CD4-positive, alpha-beta T cell treated with Interferon gamma for 1 hour (primary cell): ENCODE results near the gene EXOC6B.
"Not testable (repeated sequence)": the region's sequence is repeated elsewhere in the genome, so short reads cannot be mapped to it uniquely, and the experiment has no call there.

Source experiments
- DNase-seq: peaks from one replicate; pipeline ENCODE4 v3.0.0-alpha.2; 2020

Gene EXOC6B

GRCh38 chr2:72583836-72584235 lies 242.0 kb downstream of the EXOC6B start:
- DNase-seq, result not testable (repeated sequence)

GRCh38 chr2:72583376-72583775 lies 242.5 kb downstream of the EXOC6B start:
- DNase-seq, result no peak

DNA sequence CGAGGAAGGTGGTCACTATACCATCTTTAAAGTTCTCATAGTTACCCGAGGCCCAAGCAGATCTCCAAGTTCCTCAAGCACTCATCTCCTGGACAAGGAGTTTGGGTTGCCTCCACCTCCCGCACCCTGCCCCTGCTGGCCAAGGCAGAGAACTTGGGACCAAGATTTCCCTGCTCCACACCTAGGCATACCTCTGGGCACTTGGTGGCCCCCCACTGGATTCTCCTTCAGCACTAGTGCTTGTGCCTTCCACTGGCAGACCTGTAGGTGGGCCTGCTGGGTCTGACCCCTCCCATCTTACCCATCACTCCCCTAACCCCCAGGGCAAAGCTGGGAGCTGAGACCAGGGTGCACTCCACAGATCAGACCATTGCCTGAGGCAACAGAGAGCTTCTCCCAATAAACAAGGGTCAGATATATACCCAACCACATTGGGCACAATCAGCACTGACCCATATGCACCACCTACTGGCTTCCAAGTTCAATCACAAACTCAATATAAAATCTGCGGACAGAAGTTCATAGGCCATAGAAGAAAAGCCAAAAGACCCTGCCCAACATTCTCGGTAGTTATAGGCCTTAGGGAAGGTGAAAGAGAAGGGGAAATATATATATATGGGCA lies 244.2 kb downstream of the EXOC6B start:
- no peak for DNase-seq

GRCh38 chr2:72579591-72580180 lies 246.1 kb downstream of the EXOC6B start:
- DNase-seq, result no peak

- no peak for DNase-seq
Measured at GRCh38 chr2:72576861-72577260, 249.0 kb downstream of the EXOC6B start.

GRCh38 chr2:72576459-72576858 lies 249.4 kb downstream of the EXOC6B start:
- no peak for DNase-seq

DNA sequence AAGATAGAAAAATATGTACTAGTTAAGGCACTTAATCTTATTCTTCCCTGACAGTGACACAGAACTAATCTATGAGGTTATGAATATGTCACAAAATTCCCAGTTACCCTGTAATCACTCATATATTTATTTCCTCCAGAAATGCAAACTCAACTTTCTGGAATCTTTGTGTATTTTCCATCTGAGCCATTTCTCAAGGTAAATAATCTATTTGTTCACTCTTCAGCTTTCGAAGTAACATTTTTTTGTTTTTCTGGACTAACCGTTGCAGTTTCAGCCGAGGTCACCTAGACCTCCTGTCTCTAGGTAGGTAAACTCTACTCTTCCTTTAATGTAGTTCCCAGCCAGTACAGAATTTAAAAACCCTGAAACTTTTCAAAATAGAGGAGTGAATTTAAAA lies 250.9 kb downstream of the EXOC6B start:
- no peak for DNase-seq

GRCh38 chr2:72573232-72573631 lies 252.6 kb downstream of the EXOC6B start:
- DNase-seq, result no peak

GRCh38 chr2:72572501-72572900 lies 253.3 kb downstream of the EXOC6B start:
- no peak for DNase-seq

GRCh38 chr2:72570413-72570812 lies 255.4 kb downstream of the EXOC6B start:
- DNase-seq, result no peak

DNA sequence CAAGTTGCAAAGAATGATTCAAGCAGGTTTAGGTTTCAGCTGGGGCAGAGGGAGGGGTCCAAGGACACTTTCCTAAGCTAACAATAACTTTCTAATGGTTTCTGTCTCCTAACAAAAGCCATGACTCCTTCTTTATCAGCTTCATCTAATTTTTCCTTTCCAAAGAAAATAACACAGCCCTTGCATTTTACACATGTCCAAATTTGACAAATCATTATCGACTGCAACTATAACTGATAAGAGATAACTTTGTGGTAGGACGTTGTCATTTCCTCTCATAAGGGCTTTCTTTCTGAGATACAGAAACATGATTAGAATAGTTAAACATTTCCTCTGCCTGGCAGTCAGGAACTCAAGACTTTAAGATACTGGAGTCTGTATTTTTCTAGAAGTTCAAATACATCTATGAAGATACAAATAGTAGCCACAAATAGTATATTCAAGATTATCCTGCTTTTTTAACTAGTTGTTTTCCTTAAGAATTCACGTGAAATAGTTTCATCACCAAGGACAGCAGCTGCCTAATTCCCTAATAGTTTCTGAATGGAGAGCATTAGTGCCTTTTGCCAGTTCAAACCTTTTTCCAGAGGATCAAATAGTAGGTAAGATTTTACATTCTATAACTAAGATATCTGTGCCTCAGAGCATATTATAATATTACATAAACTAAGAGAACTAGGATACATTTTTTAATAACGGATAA lies 263.2 kb downstream of the EXOC6B start:
- DNase-seq, result no peak

GRCh38 chr2:72561621-72562318 lies 264.1 kb downstream of the EXOC6B start:
- DNase-seq, result no peak

- no peak for DNase-seq
Measured at GRCh38 chr2:72555943-72556342, 269.9 kb downstream of the EXOC6B start.

DNA sequence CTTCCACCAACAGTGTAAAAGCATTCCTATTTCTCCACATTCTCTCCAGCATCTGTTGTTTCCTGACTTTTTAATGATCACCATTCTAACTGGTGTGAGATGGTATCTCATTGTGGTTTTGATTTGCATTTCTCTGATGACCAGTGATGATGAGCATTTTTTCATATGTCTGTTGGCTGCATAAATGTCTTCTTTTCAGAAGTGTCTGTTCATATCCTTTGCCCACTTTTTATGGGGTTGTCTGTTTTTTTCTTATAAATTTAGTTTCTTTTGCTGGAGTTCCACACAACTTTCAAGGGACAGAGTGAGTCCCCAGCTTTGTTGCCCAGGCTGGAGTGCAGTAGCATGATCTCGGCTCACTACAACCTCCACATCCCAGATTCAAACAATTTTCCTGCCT lies 270.5 kb downstream of the EXOC6B start:
- DNase-seq, result not testable (repeated sequence)

GRCh38 chr2:72554910-72555309 lies 270.9 kb downstream of the EXOC6B start:
- not testable (repeated sequence) for DNase-seq

DNA sequence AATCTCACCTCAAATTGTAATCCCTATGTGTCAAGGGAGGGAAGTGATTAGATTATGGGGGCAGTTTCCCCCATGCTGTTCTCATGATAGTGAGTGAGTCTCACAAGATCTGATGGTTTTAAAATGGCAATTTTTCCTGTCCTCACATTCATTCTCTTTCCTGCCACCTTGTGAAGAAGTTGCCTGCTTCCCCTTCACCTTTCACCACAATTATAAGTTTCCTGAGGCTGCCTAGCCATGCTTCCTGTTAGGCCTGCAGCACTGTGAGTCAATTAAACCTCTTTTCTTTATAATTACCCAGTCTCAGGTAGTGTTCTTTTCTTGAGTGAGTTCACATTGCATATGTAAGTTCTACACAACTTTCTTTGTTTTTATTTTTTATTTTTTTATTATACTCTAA lies 271.5 kb downstream of the EXOC6B start:
- DNase-seq, result no peak

GRCh38 chr2:72548081-72548764 lies 277.6 kb downstream of the EXOC6B start:
- no peak for DNase-seq

- DNase-seq, result no peak
Measured at GRCh38 chr2:72545790-72546189, 280.0 kb downstream of the EXOC6B start.

- DNase-seq, result no peak
Measured at GRCh38 chr2:72544554-72544953, 281.3 kb downstream of the EXOC6B start.

DNA sequence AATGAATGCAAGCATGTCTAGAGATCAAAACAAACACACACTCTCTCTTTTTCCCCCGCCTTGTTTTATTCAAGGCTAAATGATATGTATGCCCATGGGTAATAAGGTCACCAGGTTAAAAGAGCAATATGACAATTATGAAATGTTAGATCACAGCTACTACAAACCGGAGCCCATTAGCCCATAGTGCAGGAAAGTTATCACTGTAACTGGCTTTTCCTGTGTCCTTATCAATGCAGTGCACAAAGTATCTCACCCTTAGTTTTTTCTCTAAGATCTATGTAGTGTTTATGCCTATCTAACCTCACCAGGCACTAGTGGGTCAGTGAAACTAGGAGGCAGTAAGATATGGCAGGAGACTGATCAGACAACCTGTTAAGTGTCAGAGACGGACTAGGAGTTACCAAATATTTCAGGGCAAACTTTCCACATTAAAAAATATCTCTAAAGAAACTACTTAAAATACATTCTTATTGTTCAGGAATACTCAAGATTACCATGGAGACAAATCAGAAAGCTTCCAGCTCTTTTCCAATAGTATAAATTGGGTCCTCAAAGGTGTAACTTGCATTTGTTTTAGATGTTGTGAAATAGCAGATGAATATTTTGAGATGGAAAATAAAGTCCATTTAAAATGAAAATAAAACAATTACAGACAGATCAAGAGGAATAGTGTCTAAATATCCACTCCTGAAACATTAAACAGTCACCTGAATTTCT lies 282.2 kb downstream of the EXOC6B start:
- no peak for DNase-seq

DNA sequence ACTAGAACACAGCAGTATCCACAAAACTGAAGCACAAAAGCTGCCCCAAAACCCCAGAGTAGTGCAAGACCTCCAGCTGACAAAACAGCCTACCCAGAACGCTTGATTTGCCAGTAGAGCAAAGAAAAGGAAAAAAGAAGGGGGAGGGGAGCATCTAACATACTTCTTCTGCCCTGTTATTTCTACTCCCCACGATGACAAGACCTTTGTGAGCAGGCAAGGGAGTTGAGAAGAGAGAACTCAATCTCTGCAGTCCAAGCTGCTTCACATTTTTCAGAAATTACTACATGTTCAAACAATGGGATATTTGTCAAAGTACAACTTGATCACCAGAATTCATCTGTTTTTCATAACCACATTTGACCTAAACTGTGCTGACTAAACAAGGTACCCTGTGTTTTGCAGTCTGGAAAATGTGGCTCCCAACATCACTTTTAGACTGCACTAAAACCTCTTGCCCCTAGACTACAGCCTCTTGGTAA lies 286.7 kb downstream of the EXOC6B start:
- DNase-seq, result no peak

DNA sequence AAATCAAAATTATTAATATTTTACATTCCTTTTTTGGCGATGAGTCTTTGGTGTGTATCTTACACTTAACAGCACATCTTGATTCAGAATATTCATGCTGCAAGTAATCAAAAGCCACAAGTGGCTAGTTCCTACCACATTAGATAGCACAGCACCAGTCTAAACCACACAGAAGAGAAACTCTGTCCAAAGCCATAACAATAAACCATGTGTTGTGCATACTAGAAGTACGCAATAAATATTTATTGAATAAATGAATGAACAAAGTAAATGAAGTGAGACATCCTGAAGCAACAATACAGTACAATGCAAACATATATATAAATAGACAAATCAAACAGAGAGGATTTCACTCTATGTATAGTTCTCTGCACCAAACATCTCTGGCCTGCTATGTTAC lies 287.3 kb downstream of the EXOC6B start:
- no peak for DNase-seq
